C4-2B (cell line): Measurements from ENCODE around the gene FAM174B.
A peak's percentile ranks its signal among the peaks of the same experiment; 100 is the strongest.

ENCODE experiments used
- H3K27ac ChIP-seq: fragments of 450-650 bp; 2 replicates; pipeline ENCODE4 v1.5.1; 2017
- CTCF ChIP-seq: fragments of 450-650 bp; conservative IDR thresholded peaks from 2 replicates; pipeline ENCODE4 v1.5.1; 2017; ENCODE audit warnings: mild to moderate bottlenecking
- ZFX ChIP-seq: fragments of 450-650 bp; IDR thresholded peaks from 2 replicates; pipeline ENCODE4 v1.6.1; 2017

FAM174B gene

GRCh38 chr15:92638709-92639365 is 16.7 kb downstream of the FAM174B start:
- TF ChIP-seq ZFX: 0 out of 2 replicates have a peak, but pooled peaks have one; percentile 4
- no peak for TF ChIP-seq CTCF
- peak overlapping the region; percentile 99 for H3K27ac ChIP-seq

- TF ChIP-seq CTCF: no peak
- 0 out of 2 replicates have a peak, but pooled peaks have one; percentile 46 for TF ChIP-seq ZFX
- H3K27ac ChIP-seq: peak overlapping the region; percentile 99
Observed at GRCh38 chr15:92638291-92638708, 17.3 kb downstream of the FAM174B start.

GRCh38 chr15:92637626-92638025 is 17.9 kb downstream of the FAM174B start:
- H3K27ac ChIP-seq: peak overlapping the region; percentile 99
- no peak for TF ChIP-seq ZFX
- TF ChIP-seq CTCF: no peak

GRCh38 chr15:92636908-92637481 is 18.6 kb downstream of the FAM174B start:
- H3K27ac ChIP-seq: peak overlapping the region; percentile 99
- TF ChIP-seq ZFX: no peak

GRCh38 chr15:92636401-92636907 is 19.1 kb downstream of the FAM174B start:
- TF ChIP-seq CTCF (no peak), ZFX (no peak)
- peak overlapping the region; percentile 99 for H3K27ac ChIP-seq

- no peak overlapping the region; the same call in 1 of the 2 replicates for H3K27ac ChIP-seq
- TF ChIP-seq ZFX (no peak), CTCF (no peak)
Observed at GRCh38 chr15:92634671-92635201, 20.8 kb downstream of the FAM174B start.

DNA sequence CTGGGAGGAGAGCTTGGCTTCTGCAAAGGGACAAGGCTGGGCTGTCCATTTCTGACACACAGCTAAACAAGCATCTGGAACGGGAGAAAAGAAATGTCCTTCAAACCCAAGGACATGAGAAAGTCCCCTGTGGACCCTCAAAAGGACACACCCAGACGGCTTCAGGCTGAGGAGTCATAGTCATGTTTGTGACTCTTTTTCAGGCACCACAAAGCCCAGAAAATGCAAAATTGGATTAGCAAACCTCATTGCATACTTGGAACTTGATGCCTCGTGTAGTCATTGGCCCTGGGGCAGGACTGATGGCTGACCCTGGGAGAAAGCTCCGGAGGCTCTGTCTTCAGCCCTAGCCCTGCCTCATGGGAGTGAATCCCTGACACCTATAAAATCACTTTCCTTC is 21.5 kb downstream of the FAM174B start:
- TF ChIP-seq ZFX: no peak
- TF ChIP-seq CTCF: no peak
- no peak overlapping the region for H3K27ac ChIP-seq
